IPS-20b (cell line): ENCODE results near the gene NPC2.

Source experiments
- H3K27ac ChIP-seq: one replicate; pipeline ENCODE4 v1.5.1; 2013; ENCODE audit warnings: low read length
- H3K27me3 ChIP-seq: 2 replicates; pipeline ENCODE4 v1.6.1; 2013; ENCODE audit warnings: mild to moderate bottlenecking, low read length, inconsistent platforms; ENCODE audit not compliant: insufficient read depth
- H3K36me3 ChIP-seq: 2 replicates; pipeline ENCODE4 v1.6.1; 2013; ENCODE audit warnings: low read depth, mild to moderate bottlenecking, inconsistent platforms, low read length, moderate library complexity; ENCODE audit not compliant: insufficient read depth
- H3K4me1 ChIP-seq: 2 replicates; pipeline ENCODE4 v1.6.1; 2013; ENCODE audit warnings: mild to moderate bottlenecking, control low read depth, inconsistent platforms, low read length, moderate library complexity; ENCODE audit not compliant: insufficient read depth
- H3K4me3 ChIP-seq: 2 replicates; pipeline ENCODE4 v1.5.1; 2013; ENCODE audit warnings: mild to moderate bottlenecking, low read length, inconsistent platforms
- H3K9ac ChIP-seq: 2 replicates; pipeline ENCODE4 v1.6.1; 2013; ENCODE audit warnings: low read depth, mild to moderate bottlenecking, inconsistent platforms, low read length, moderate library complexity
- H3K9me3 ChIP-seq: 2 replicates; pipeline ENCODE4 v1.6.1; 2013; ENCODE audit warnings: mild to moderate bottlenecking, low read depth, low read length, inconsistent platforms; ENCODE audit not compliant: insufficient read depth

The NPC2 gene

GRCh38 chr14:74429991-74430390, 63.1 kb downstream of the NPC2 start:
- H3K36me3 ChIP-seq, result no peaks in the 10 kb centered on the region
- H3K9me3 ChIP-seq, result no peaks in the 10 kb centered on the region
- H3K4me1 ChIP-seq, result peaks cover 27% of the 10 kb centered on the region
- H3K27ac ChIP-seq, result peak overlapping the region; percentile 35
- no peak overlapping the region for H3K4me3 ChIP-seq
- peak overlapping the region; percentile 40; the same call in 1 of the 2 replicates for H3K9ac ChIP-seq
- H3K27me3 ChIP-seq, result peaks cover 19% of the 10 kb centered on the region
